Mesothelial cell of epicardium (in vitro differentiated cells): Measurements from ENCODE around the gene SIT1. TPM values are rescaled to one million over a fixed set of nuclear protein-coding genes. Genes with fewer than 3 reads are reported as not detected.
A peak's percentile ranks its signal among the peaks of the same experiment; 100 is the strongest.

Experiments
- DNase-seq, 2 experiments: peaks; one replicate each; pipeline ENCODE4 v3.0.0; 2021; ENCODE audit warnings: low spot score in 2 of 2; ENCODE audit not compliant: unreplicated experiment in 2 of 2
- H3K27ac Mint-ChIP-seq: 2 replicates; pipeline ENCODE4 v1.8.0; 2021; ENCODE audit warnings: mixed read lengths
- H3K27me3 Mint-ChIP-seq: 2 replicates; pipeline ENCODE4 v1.8.0; 2021; ENCODE audit warnings: low read depth, mixed read lengths
- H3K36me3 Mint-ChIP-seq: 2 replicates; pipeline ENCODE4 v1.8.0; 2021; ENCODE audit warnings: mixed read lengths
- H3K4me1 Mint-ChIP-seq: 2 replicates; pipeline ENCODE4 v1.8.0; 2021; ENCODE audit warnings: mixed read lengths
- H3K4me3 Mint-ChIP-seq: 2 replicates; pipeline ENCODE4 v1.8.0; 2021; ENCODE audit warnings: mild to moderate bottlenecking, moderate library complexity, mixed read lengths
- H3K9me3 Mint-ChIP-seq: 2 replicates; pipeline ENCODE4 v1.8.0; 2021; ENCODE audit warnings: mixed read lengths
- CTCF ChIP-seq: fragments of 200-600 bp; sonication (generic); IDR thresholded peaks from one replicate; pipeline ENCODE4 v1.5.0; 2021; ENCODE audit warnings: antibody characterized with exemption; ENCODE audit not compliant: unreplicated experiment
- total RNA-seq: library from RNA; stranded (reverse); gene quantifications from 3 replicates; pipeline ENCODE4 v1.2.1, GENCODE V29; 2021

The SIT1 gene
- total RNA-seq, 1 donor from 2014 or later = not detected

GRCh38 chr9:35667939-35668338, 17.2 kb upstream of the SIT1 start:
- H3K27me3 Mint-ChIP-seq = no peaks in the 10 kb centered on the region
- no peak overlapping the region for H3K27ac Mint-ChIP-seq
- H3K9me3 Mint-ChIP-seq = no peaks in the 10 kb centered on the region
- no peak overlapping the region for H3K4me3 Mint-ChIP-seq
- H3K4me1 Mint-ChIP-seq = peaks cover 37% of the 10 kb centered on the region
- H3K36me3 Mint-ChIP-seq = no peaks in the 10 kb centered on the region
- DNase-seq = no peak
- TF ChIP-seq CTCF = no peak

GRCh38 chr9:35666549-35666948, 15.8 kb upstream of the SIT1 start:
- no peak overlapping the region for H3K4me3 Mint-ChIP-seq
- peaks cover 37% of the 10 kb centered on the region for H3K4me1 Mint-ChIP-seq
- H3K27ac Mint-ChIP-seq = peak overlapping the region; percentile 96
- TF ChIP-seq CTCF = no peak
- no peak for DNase-seq
- H3K9me3 Mint-ChIP-seq = no peaks in the 10 kb centered on the region
- H3K36me3 Mint-ChIP-seq = no peaks in the 10 kb centered on the region
- no peaks in the 10 kb centered on the region for H3K27me3 Mint-ChIP-seq

- H3K36me3 Mint-ChIP-seq = peaks cover under 1% of the 10 kb centered on the region
- no peaks in the 10 kb centered on the region for H3K27me3 Mint-ChIP-seq
- no peaks in the 10 kb centered on the region for H3K9me3 Mint-ChIP-seq
- peak overlapping the region; percentile 96 for H3K27ac Mint-ChIP-seq
- H3K4me3 Mint-ChIP-seq = peak overlapping the region; percentile 77
- no peak for DNase-seq
- peaks cover 37% of the 10 kb centered on the region for H3K4me1 Mint-ChIP-seq
- TF ChIP-seq CTCF = no peak
These were observed 15.3 kb upstream of the SIT1 start for GRCh38 chr9:35666045-35666444.

GRCh38 chr9:35665471-35665818, 14.7 kb upstream of the SIT1 start:
- no peak for TF ChIP-seq CTCF
- no peaks in the 10 kb centered on the region for H3K9me3 Mint-ChIP-seq
- H3K4me1 Mint-ChIP-seq = peaks cover 40% of the 10 kb centered on the region
- H3K4me3 Mint-ChIP-seq = peak overlapping the region; percentile 77
- no peak for DNase-seq
- peak overlapping the region; percentile 81 for H3K27ac Mint-ChIP-seq
- H3K36me3 Mint-ChIP-seq = peaks cover 3% of the 10 kb centered on the region
- no peaks in the 10 kb centered on the region for H3K27me3 Mint-ChIP-seq

GRCh38 chr9:35664531-35665470, 14.1 kb upstream of the SIT1 start, which contains the start of gene ARHGEF39:
Gene ARHGEF39 (minus strand): TSS chr9:35665195. CDS start chr9:35665169, 26 bp downstream.
- no peak for TF ChIP-seq CTCF
- peaks cover 40% of the 10 kb centered on the region for H3K4me1 Mint-ChIP-seq
- H3K4me3 Mint-ChIP-seq = peak within 1 kb of the TSS; percentile 77
- peak within 1 kb of the TSS; percentile 96 for H3K27ac Mint-ChIP-seq
- no peaks in the 10 kb centered on the region for H3K9me3 Mint-ChIP-seq
- H3K27me3 Mint-ChIP-seq = no peaks in the 10 kb centered on the region
- H3K36me3 Mint-ChIP-seq = peaks cover 3% of the 10 kb centered on the region
- DNase-seq = peak; percentile 76 to 85
